B cell (primary cell): ENCODE results near the gene NELL1.

Experiments used
- CTCF ChIP-seq: fragments of 200-600 bp; IDR thresholded peaks from one replicate; pipeline ENCODE4 v1.8.0; 2022; ENCODE audit warnings: antibody characterized with exemption, mild to moderate bottlenecking
- EZH2 ChIP-seq: IDR thresholded peaks from 2 replicates; pipeline ENCODE4 v1.6.1; 2012; ENCODE audit warnings: borderline replicate concordance, low read depth, mild to moderate bottlenecking, moderate library complexity, low read length; ENCODE audit not compliant: insufficient read depth, poor library complexity, severe bottlenecking

- no peak for TF ChIP-seq CTCF
- TF ChIP-seq EZH2: no peak
Observed at GRCh38 chr11:21254790-21255189, 585.4 kb downstream of the NELL1 start.
